ENCODE measurements around the gene KRI1.
"Not testable (repeated sequence)": the region's sequence is repeated elsewhere in the genome, so short reads cannot be mapped to it uniquely, and the experiment has no call there.

The KRI1 gene

GRCh38 chr19:10554760-10555609 lies 10.8 kb downstream of the KRI1 start:
- peak; percentile 39 for TF ChIP-seq CTCF (IDR thresholded peaks at IDR 0.05; ENCODE audit: insufficient read depth, low read depth, low read length, missing control alignments)
- no peak overlapping the region for H3K4me3 ChIP-seq (ENCODE audit: low read length)
- DNase-seq (ENCODE audit: low read depth): peak; percentile 94

GRCh38 chr19:10553943-10554381 lies 11.8 kb downstream of the KRI1 start:
- peak; percentile 95 for DNase-seq (ENCODE audit: low read depth)
- H3K4me3 ChIP-seq (ENCODE audit: low read length): no peak overlapping the region
- no peak for TF ChIP-seq CTCF (IDR thresholded peaks at IDR 0.05; ENCODE audit: insufficient read depth, low read depth, low read length, missing control alignments)

- no peak for DNase-seq (ENCODE audit: low read depth)
- no peak for TF ChIP-seq CTCF (IDR thresholded peaks at IDR 0.05; ENCODE audit: insufficient read depth, low read depth, low read length, missing control alignments)
- no peak overlapping the region for H3K4me3 ChIP-seq (ENCODE audit: low read length)
These were observed 12.6 kb downstream of the KRI1 start for GRCh38 chr19:10553087-10553667.

- no peak for TF ChIP-seq CTCF (IDR thresholded peaks at IDR 0.05; ENCODE audit: insufficient read depth, low read depth, low read length, missing control alignments)
- no peak for DNase-seq (ENCODE audit: low read depth)
- H3K4me3 ChIP-seq (ENCODE audit: low read length): no peak overlapping the region
These were observed 13.2 kb downstream of the KRI1 start for GRCh38 chr19:10552510-10553053.

- H3K4me3 ChIP-seq (ENCODE audit: low read length): no peak overlapping the region
- peak; percentile 81 for DNase-seq (ENCODE audit: low read depth)
- peak; percentile 53 for TF ChIP-seq CTCF (IDR thresholded peaks at IDR 0.05; ENCODE audit: insufficient read depth, low read depth, low read length, missing control alignments)
These were observed 14.0 kb downstream of the KRI1 start for GRCh38 chr19:10551698-10552301.

- not testable (repeated sequence) for DNase-seq (ENCODE audit: low read depth); H3K4me3 ChIP-seq (ENCODE audit: low read length)
These were observed 14.8 kb downstream of the KRI1 start for GRCh38 chr19:10551006-10551405.

- H3K4me3 ChIP-seq (ENCODE audit: low read length): no peak overlapping the region
- no peak for DNase-seq (ENCODE audit: low read depth)
- TF ChIP-seq CTCF (IDR thresholded peaks at IDR 0.05; ENCODE audit: insufficient read depth, low read depth, low read length, missing control alignments): no peak
These were observed 15.5 kb downstream of the KRI1 start for GRCh38 chr19:10550336-10550735.

Data from epithelial cell of esophagus (primary cell).